DMS153 (cell line): Measurements from ENCODE around the gene COBL.

Experiments used
- DNase-seq: peaks from one replicate; lab custom pipeline; 2025; lab: John Stamatoyannopoulos, UW

Gene COBL

DNA sequence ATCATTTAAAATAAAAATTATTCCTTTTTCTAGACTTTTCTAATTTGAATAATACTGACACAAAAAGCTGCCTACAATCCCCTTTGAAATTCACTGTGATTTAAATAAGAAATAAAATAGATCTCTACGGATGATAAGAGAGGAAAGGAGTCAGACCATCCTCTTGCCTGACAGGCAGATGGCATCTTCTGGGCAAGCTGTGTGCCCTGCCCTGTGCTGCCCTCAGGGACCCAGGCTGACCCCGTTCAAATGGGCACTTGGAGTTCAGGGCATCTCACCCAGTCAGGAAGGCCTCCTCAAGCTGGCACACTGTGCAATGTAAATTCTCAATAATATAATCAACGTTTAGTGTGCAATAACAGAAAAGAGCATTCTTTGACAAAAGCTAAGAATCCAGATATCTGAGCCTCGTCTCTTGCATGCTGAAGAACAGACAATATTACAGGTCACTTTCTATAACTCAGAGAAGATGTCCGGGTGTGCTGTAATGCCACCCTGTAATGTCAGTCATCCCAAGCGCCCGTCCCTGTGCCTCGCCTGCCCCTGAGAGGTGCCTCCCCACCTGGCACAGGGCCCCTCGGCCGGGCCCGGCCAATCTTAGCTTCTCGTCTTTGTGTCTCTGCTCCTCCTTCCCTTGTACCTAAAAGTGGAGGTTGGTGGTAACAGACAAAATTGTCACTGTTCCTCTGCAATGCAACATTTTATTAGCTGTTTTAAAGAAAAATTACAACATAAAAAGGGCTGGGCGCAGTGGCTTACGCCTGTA is 263.3 kb downstream of the COBL start:
- DNase-seq = no peak

- no peak for DNase-seq
Measured at GRCh38 chr7:51046482-51046881, 270.1 kb downstream of the COBL start.

GRCh38 chr7:51046103-51046466 is 270.5 kb downstream of the COBL start:
- DNase-seq = no peak

DNA sequence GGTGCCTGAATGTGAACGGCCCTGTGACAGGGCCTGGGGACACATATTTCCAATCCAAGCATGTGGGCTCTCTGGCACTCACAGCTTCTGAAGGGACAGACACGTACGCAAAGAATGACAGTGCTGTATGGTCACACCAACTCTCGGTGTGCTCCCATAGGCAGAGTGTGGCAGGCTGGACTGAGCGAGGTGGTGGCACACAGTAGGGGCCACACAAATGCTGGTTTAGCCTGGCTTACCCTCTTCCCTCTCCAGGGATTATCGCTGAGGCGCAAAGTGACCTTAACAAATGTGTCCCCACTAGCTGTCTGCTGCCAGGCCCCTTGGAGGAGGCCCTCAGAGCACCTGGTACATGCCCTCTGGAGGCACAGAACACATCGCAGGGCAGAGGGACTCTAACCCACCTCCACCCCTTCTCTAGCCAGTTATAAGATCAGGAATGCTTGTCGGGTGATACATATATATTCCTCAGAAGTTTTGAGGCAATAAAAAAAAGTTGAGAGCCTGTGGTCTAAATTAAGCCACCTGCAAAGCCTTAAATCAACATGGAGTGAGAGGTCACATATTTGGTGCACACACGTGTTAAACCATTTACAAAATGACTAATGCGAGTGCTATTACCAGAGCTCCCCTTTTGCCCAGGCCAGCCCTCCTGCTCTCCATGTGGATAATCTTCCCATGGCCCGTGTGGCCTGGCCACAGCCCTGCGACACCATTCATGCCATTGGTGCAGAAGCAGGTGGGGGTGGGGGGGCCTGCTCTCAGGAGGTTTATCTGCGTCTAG is 271.1 kb downstream of the COBL start:
- DNase-seq = no peak

DNA sequence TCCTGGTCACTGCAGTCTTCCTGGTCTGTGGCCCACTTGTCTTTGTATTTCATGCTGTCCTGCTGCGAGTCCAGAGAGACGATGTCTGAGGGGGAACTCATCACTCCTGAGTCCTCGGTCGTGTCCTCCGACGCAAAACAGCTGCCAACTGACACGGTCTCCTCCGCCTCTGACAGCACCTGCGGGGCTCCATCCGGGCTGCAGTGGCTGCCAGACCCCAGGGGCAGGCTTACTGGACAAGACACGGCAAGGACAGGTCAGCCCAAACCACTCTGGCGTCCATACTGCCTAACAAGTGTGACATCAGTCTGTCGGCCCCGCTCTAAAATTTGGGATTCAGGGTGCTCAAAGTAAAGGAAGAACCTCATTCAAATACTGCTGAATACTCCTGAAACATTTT is 273.1 kb downstream of the COBL start:
- DNase-seq = no peak

- DNase-seq = no peak
Measured at GRCh38 chr7:51040787-51041186, 275.8 kb downstream of the COBL start.

DNA sequence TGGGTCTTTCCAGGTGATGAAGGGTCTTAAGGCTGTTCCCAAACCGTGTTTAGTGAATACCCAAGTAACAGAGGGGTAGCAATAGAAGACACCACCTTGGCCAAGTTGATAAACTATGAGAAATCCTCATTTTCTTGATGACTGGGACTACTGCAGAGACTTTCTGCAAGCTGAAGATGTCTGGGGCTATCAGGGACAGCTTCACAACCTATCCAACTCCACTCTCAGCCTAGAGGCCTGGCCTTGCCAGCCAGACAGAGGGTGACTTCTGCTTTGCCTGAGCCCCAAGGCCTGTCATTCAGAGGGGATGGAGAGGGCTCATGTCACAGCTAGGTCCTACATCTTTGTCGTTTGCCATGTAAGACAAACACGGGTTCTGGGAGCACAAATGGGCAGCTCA is 278.0 kb downstream of the COBL start:
- no peak for DNase-seq

- no peak for DNase-seq
Measured at GRCh38 chr7:51035716-51036115, 280.9 kb downstream of the COBL start.

DNA sequence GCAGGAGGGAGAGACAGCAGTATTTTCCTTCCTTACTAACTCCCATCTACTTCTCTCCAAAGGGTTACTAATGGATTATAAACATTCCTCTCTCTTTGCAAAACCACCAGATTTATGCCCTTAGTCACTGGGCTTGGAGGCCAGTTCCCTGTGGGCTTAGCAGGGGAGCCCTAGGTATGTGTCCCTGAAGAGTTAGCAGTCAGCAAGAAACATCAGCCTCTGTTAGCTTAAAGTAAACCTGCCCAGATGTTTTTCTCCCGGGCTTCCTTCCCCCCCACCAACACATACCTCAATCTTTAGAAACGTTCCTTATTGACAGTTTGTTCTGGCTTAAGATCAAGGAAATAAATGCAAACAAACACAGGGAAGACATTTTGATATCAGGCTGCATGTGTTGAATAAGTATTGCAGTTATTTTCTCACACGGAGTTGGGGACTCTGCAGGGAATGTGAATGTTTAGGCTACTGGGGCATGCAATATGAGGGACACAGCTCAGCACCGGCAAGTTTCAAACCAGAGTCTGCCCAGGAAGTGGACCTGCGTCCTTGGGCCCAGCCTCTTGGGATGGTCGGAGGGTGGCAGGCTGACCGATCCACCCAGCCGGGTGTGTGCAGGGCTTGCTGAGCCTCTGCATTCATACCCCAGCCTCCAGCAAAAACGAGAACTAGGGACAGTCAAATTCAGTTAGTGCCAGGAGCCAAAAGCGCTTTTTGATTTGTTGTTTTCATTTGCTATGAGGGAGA is 281.9 kb downstream of the COBL start:
- no peak for DNase-seq

GRCh38 chr7:51033727-51034520 is 282.7 kb downstream of the COBL start:
- no peak for DNase-seq

DNA sequence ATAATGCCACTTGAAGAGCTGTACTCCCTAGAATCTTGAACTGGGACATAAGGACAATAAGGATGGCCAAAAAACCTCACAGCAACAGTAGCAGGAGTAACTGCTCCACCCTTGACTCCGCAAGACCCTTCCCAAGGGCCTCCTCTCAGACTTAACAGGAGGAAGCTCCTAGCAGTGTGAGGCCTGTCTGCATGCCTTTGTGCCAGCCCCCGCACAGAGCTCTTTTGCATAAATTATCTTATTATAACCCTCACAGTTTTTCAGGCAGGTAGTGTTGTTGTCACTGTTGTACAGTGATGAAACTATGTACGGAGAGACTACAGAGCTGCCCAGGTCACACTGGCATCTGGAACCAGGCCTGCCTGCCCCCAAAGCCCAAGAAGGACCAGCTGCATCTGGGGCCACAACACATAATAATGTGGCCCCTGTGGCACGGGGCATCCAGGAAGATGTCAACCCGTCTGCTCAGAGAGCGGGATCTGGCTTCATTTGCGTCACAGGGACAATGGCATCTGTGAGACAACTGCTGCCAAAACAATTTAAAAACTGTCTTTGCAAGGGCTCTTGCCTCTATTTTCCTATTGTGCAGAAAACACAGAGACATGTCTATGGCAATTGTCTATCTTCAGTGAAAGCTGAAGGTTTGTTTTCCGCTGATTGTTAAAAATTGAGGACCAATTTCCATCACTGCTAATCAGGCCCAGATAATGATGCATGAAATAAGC is 284.7 kb downstream of the COBL start:
- no peak for DNase-seq

DNA sequence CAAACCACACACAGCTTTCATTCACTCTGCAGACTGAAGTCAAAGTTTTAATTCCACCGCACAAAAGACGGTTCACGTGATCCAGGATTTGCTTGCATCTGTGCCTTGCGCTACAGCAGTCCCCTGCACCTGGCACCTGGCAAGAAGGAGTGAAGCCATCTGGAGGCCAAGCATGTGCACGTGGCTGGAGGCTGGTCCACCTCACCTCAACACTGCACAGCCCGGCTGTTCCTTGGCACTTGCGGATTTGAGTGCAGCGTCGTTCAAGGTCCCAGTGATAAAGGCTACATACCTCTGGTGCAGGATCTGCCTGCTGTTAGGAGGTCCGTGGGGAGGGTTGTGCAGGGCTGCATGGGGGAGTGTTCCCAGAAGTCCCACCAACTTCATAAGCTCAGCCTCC is 285.4 kb downstream of the COBL start:
- no peak for DNase-seq

GRCh38 chr7:51029701-51030191 is 286.9 kb downstream of the COBL start:
- no peak for DNase-seq

GRCh38 chr7:51029131-51029530 is 287.5 kb downstream of the COBL start:
- no peak for DNase-seq

DNA sequence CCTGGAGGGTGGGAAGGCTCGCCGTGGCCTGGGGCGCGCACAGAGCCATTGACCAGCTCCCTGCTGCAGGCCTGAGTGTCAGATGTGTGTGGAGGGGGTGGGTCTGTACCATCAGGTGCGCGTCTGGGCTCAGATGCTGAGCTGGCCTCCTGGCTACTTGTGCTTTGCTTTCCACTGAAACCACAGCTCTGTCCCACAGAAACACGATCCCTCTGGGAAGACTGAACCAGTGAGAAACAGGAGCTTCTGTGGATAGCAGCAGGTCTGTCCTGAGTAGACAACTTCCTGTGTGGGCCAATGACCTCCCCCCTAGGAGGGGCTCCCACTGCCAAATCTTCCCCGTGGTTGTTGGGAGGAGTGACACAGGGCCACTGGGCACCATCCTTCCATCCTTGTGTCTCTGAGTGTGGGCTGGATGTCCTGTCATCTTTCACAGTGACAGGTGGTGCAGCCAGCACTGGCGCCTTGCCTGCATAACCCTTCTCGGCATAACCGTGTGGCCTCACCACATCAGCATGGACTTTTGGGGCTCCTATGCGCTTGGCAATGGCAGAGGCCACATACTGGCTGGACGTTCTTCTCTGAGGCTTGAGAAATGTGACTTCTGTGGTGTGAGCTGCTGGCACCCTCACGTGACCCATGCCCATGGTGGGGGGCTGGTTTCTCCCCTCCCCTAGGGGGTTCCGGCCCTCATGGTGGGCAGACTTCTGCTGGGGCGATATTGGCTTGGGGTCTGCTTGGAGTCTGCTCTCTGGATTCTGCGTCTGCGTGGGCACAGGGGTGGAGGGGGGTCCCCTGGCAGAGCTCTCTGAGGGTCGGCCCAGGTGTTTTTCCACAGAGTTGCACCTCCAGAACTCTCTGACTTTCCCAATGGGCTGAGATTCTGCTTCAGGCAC is 288.4 kb downstream of the COBL start:
- no peak for DNase-seq

DNA sequence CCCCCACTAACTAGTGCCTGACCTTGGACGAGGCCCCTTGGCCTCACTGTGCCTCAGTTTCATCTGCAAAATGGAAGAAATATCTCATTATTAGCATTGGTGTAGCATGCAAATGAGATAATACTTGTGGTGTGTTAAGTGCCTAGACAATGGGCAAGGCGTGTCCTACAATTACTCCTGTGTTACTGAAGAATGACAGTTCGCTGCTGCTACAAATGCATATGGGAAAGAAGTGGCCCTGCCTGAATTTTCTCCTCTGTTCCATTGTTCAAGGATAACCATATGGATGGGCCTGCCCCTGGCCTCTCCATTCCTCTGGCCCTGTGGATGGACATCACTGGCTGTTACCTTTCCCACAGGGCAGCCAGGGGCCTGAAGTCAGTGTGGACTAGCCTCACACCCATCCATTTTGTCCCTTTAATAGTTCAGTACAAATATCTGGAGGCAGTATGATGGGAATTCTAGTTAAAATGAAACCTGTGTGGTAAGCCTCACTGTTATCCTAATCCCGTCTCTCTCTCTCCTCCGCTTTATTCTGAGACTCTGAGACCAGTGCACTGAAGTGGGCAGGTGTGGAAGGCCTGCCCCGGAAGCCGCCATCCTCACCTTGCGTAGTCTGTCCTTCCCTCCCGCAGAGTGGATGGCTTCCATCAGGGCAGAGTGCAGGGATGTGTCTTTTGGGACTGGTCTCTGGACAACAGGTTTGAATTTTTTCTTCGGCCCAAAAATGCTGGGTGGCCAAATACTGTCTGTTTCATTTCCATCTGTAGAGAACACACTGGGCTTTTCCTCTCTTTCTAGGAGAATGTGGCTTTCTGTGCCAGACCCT is 289.3 kb downstream of the COBL start:
- DNase-seq = no peak

DNA sequence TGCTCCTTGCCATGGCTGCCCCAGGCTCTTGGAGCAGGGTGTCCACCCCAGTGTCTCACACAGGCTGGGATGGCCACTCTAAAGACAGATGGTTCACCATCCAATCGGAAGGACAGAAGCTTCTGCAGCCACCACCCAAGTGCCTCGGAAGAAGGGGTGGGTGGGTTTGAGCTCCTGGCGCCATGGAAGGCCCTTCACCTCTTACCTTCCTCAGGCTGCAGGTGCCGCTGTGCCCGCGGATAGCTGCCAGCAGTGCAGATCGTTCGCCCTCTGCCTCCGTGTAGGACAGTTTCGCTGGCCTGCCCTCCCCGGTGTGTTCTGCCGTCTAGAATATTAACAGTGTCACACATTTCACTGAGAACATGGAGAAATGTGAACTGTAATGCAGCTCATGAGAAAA is 290.3 kb downstream of the COBL start:
- no peak for DNase-seq

- no peak for DNase-seq
Measured at GRCh38 chr7:51025668-51026067, 290.9 kb downstream of the COBL start.

- no peak for DNase-seq
Measured at GRCh38 chr7:51024867-51025266, 291.7 kb downstream of the COBL start.
